HEK293T (cell line): ENCODE data around the gene CYP11A1.

Experiments used
- ARNT ChIP-seq: fragments of 450-650 bp; IDR thresholded peaks from 2 replicates; pipeline ENCODE4 v1.6.1; 2017; ENCODE audit warnings: mild to moderate bottlenecking
- BHLHE40 ChIP-seq: fragments of 450-650 bp; IDR thresholded peaks from 2 replicates; pipeline ENCODE4 v1.6.1; 2016; ENCODE audit warnings: mild to moderate bottlenecking, moderate library complexity, borderline replicate concordance
- CTBP1 ChIP-seq: fragments of 450-650 bp; IDR thresholded peaks from 2 replicates; pipeline ENCODE4 v1.6.1; 2016; ENCODE audit warnings: borderline replicate concordance
- FOXM1 ChIP-seq: fragments of 450-650 bp; IDR thresholded peaks from 2 replicates; pipeline ENCODE4 v1.6.1; 2017; ENCODE audit warnings: mild to moderate bottlenecking, borderline replicate concordance
- LEF1 ChIP-seq: fragments of 450-650 bp; IDR thresholded peaks from 2 replicates; pipeline ENCODE4 v1.6.1; 2017; ENCODE audit warnings: mild to moderate bottlenecking, borderline replicate concordance
- SUZ12 ChIP-seq: fragments of 450-650 bp; IDR thresholded peaks from 2 replicates; pipeline ENCODE4 v1.6.1; 2016; ENCODE audit warnings: mild to moderate bottlenecking
- TARDBP ChIP-seq: fragments of 450-650 bp; IDR thresholded peaks from 2 replicates; pipeline ENCODE4 v1.6.1; 2016

GRCh38 chr15:74378848-74379247 is 11.4 kb upstream of the CYP11A1 start:
- no peak for TF ChIP-seq TARDBP
- TF ChIP-seq LEF1: no peak
- no peak for TF ChIP-seq BHLHE40
- no peak for TF ChIP-seq FOXM1
- TF ChIP-seq SUZ12: no peak
- TF ChIP-seq ARNT: no peak
- TF ChIP-seq CTBP1: no peak
